ENCODE data around the gene GNL1.
A peak's percentile ranks its signal among the peaks of the same experiment; 100 is the strongest.

GNL1 gene

GRCh38 chr6:30556066-30556905 lies at the start of gene GNL1:
TSS of gene GNL1 (minus strand) at chr6:30556489. CDS start at chr6:30556203, 286 bp downstream.
- peak; percentile 94 for DNase-seq

GRCh38 chr6:30603961-30604360 lies 47.7 kb upstream of the GNL1 start:
- DNase-seq = no peak

GRCh38 chr6:30601815-30602641 lies 45.7 kb upstream of the GNL1 start:
- DNase-seq = no peak

- no peak for DNase-seq
These were observed 45.1 kb upstream of the GNL1 start for GRCh38 chr6:30601436-30601814.

- no peak for DNase-seq
These were observed 44.2 kb upstream of the GNL1 start for GRCh38 chr6:30600451-30600961.

GRCh38 chr6:30599625-30600324 lies 43.5 kb upstream of the GNL1 start:
- DNase-seq = no peak

- no peak for DNase-seq
These were observed 42.8 kb upstream of the GNL1 start for GRCh38 chr6:30598912-30599624.

GRCh38 chr6:30597315-30598144 lies 41.2 kb upstream of the GNL1 start:
- peak; percentile 74 for DNase-seq

GRCh38 chr6:30592287-30592686 lies 36.0 kb upstream of the GNL1 start:
- no peak for DNase-seq

GRCh38 chr6:30591008-30591407 lies 34.7 kb upstream of the GNL1 start:
- no peak for DNase-seq

- DNase-seq = no peak
These were observed 34.2 kb upstream of the GNL1 start for GRCh38 chr6:30590509-30590908.

GRCh38 chr6:30589754-30590358 lies 33.6 kb upstream of the GNL1 start:
- DNase-seq = no peak

- DNase-seq = no peak
These were observed 27.6 kb upstream of the GNL1 start for GRCh38 chr6:30583921-30584320.

- no peak for DNase-seq
These were observed 21.8 kb upstream of the GNL1 start for GRCh38 chr6:30578051-30578450.

- no peak for DNase-seq
These were observed 16.8 kb upstream of the GNL1 start for GRCh38 chr6:30573113-30573512.

GRCh38 chr6:30572148-30572547 lies 15.9 kb upstream of the GNL1 start:
- no peak for DNase-seq

GRCh38 chr6:30571762-30572082 lies 15.4 kb upstream of the GNL1 start:
- DNase-seq = no peak

- peak; percentile 93 for DNase-seq
These were observed 14.9 kb upstream of the GNL1 start, which contains the start of gene ABCF1 for GRCh38 chr6:30571075-30571761. TSS of gene ABCF1 (plus strand) at chr6:30571442. CDS start at chr6:30571488, 46 bp downstream.

- no peak for DNase-seq
These were observed 14.4 kb upstream of the GNL1 start for GRCh38 chr6:30570740-30571074.

- no peak for DNase-seq
These were observed 14.0 kb upstream of the GNL1 start for GRCh38 chr6:30570263-30570662.

- no peak for DNase-seq
These were observed 12.0 kb upstream of the GNL1 start for GRCh38 chr6:30568245-30568644.

All from NCI-H510A treated with DMSO at 0.1 percent for 48 hours (cell line).